ENCODE data around the gene VPS8.

The VPS8 gene, protein sequence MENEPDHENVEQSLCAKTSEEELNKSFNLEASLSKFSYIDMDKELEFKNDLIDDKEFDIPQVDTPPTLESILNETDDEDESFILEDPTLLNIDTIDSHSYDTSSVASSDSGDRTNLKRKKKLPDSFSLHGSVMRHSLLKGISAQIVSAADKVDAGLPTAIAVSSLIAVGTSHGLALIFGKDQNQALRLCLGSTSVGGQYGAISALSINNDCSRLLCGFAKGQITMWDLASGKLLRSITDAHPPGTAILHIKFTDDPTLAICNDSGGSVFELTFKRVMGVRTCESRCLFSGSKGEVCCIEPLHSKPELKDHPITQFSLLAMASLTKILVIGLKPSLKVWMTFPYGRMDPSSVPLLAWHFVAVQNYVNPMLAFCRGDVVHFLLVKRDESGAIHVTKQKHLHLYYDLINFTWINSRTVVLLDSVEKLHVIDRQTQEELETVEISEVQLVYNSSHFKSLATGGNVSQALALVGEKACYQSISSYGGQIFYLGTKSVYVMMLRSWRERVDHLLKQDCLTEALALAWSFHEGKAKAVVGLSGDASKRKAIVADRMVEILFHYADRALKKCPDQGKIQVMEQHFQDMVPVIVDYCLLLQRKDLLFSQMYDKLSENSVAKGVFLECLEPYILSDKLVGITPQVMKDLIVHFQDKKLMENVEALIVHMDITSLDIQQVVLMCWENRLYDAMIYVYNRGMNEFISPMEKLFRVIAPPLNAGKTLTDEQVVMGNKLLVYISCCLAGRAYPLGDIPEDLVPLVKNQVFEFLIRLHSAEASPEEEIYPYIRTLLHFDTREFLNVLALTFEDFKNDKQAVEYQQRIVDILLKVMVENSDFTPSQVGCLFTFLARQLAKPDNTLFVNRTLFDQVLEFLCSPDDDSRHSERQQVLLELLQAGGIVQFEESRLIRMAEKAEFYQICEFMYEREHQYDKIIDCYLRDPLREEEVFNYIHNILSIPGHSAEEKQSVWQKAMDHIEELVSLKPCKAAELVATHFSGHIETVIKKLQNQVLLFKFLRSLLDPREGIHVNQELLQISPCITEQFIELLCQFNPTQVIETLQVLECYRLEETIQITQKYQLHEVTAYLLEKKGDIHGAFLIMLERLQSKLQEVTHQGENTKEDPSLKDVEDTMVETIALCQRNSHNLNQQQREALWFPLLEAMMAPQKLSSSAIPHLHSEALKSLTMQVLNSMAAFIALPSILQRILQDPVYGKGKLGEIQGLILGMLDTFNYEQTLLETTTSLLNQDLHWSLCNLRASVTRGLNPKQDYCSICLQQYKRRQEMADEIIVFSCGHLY (N-terminal part only)

DNA sequence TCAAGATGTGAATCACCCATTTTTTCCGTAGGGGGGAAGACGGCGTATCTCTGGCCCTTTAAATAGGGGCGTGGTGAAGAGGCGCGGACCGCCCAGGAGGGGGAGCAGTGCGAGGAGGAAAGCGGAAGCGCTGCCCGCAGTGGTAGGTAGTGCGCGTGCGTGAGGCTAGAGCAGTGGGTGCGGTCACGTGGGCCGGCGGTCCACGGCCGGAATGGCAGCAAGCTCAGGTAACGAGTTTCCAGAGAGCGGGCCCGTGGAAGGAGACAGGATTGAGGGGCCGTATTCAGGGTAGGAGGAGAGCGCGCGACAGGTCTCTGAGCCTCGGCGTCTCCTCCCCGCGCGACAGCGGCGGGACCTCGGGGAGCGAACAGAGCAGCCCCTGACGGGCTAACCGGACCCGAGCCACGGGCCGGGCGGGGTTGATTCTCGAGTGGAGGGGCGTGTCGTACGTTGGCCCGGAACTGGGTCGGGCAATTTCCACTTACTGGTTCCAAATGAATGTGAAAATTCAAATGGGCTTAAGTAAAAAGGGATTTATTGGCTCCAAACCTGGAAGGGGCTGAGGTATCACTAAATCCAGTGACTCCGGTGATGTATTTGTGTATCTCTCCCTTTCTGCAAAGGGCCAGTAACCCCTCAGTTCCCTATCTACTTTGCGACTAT is at the start of gene VPS8:
VPS8 (plus strand) TSS at position 168 of the 663 bp plus-strand sequence. CDS start 12,467 bp downstream, outside the sequence.
- peak; percentile 93 for DNase-seq (ENCODE audit: low read depth)

DNA sequence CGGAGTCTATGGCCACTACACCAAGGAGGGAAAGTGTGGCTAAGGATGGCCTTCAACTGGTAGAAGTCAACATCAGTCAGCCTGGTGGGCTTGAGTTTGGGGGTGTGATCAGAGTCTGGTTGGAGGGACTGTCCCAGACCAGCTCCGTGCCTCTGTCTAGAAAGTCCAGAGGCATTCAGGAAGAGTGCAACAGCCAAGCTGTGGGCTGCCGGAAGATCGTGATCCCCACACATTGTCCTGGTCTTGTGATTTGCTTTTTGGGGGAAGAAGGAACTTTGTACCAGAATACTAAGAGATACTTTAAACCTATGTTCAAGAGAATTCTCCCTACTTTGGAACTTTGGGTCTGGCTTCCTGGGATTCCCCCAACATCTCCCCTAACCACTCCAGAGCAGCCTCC is 47.8 kb upstream of the VPS8 start:
- DNase-seq (ENCODE audit: low read depth): no peak

DNA sequence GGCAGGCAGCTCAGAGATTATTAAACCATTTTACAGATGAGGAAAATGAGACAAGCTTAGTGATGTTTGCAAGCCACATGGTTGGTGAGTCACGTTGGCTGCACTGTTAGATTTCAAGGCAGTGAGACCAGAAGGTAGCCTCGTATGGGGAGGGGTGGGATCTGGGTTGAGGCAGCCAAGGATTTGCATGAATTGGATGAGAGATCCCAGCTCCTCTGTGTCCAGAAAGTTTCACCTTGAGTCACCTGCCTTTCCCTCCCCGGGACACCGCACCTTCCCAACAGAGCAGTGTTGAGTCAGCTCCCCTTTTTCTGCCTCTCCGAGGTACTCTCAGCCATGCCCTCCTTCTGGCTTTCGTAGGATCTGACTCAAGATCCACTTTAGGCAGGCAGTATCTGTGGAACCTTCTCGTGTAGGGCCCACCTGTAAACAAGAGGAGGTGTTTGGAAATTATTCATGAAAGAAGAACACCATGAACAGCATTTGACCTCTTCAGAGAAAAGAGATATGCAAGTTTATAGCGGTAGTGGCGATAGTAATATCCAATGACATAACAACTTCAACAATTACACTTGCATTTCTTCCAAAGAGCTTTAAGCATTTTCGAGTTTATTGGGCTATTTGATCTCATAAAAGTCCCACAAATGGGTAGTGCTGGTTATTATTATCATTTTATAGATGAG is 46.8 kb upstream of the VPS8 start:
- no peak for DNase-seq (ENCODE audit: low read depth)

DNA sequence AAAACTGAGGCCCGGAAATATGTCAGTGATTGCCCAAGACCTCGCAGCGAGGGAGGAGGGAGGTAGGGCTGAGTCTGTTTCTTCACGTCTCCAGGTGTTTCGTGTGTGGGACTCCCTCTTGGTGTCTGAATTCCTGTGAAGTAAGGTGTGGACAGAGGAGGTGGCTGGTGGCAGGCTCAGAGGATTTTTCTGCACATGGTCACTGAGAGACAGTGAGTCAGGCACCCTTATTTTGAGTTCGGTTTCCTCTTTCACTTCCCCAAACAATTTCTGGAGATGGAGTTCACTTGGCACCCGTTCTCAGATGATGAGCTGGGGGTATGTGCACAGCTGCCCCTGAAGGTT is 46.3 kb upstream of the VPS8 start:
- DNase-seq (ENCODE audit: low read depth): no peak

DNA sequence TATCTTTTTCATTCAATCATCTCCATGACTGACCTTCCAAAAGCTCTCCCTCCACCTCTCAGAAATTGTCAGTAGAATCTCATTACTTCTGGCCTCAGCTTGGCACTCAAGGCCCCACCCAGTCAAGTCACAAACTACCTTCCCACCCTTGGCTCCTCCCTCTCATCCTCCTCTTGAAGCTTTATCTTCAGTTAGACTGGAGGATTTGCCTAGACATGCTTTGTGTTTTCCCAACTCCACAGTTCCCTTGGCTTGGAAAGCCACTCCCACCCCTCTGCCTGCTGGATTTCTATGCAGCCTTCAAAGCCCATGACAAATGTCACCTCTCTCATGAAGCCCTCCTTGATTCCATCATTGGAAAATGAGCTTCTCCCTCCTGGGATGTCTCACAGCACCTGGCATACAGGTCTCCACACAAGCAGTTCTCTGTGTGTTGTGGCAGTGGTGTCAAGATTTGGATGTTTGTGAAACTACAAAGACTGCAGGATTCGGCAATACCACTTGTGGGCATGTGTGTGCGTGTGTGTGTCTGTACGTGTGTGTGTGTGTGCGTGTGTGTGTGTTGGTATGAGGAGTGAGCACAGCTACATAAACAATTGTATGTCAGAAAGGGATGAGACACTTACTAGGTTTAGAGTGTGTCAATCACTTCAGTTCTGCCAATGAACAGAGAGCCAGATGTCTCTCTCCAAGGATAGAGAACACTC is 45.3 kb upstream of the VPS8 start:
- no peak for DNase-seq (ENCODE audit: low read depth)

DNA sequence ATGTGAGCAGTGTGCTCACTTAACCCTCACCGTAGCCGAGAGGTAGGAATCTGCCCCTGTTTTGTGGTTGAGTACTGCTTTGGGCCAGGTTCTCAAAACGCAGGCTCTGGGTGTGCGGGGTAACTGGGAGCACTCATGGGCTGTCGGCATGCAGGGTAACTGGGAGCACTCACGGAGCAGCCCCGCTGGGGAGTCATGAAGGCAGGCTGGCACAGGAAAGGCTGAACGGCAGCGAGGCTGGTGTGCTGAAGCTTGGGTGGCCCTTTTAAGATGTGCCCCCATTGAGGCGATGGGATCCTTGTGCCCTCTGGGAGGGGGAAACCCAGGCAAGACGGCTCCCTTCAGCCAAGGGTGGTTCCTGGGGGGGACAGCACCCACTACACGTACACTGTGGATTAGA is 44.6 kb upstream of the VPS8 start:
- no peak for DNase-seq (ENCODE audit: low read depth)

DNA sequence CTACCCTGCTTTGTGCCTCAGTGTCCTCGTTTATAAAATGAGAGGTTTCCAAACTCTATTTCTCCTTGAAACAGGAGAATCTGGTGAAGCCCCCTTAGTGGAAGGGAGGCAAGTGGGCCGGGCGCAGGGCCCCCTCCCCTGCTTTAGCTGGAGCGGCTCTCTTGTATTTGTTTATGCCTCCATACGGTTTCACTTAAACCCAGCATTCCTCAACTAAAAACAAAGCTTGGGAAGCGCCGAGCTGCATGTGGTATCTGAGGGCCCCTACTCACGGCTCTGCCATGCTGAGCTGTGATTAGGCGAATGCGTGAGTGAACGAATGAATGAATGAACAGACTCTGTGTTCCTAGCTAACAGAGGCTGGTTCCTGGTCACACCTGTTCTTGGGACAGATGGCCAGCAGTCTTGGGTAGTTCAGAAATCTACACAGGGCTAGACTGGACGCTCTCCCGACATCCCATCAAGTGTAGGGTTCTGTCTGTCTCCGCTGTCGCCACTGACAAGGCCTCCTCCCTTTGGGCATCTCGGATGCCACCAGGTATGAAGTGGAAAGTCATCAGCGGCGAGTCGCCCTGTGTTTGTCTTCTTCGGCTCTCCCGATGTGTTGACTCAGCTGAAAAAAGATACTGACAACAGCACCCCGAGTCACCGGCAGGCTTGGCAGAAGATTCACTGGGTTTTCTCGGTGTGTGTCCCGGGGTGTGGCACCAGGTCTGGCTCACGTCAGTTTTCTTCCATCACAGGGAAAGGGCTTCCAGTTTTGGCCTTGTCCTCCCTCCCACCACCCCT is 42.4 kb upstream of the VPS8 start:
- no peak for DNase-seq (ENCODE audit: low read depth)

DNA sequence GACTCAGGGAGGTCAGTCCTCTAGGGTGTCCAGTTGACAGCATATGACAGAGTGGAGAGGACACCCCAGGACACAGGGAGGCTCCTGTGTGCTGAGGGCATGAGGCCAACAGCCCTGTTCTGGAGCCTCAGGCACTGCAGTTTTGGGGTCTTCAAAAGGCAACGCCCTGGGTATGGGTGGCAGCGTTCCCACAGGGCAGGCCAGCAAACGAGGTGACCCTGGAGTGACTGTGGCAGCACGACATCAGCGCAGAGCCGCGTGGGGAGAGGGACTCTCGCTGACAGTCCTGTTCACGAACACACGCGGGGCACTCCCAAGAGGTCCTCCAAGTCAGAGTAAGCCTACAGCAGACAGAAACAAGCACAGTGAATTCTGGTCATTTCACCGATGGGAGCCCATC is 41.4 kb upstream of the VPS8 start:
- DNase-seq (ENCODE audit: low read depth): no peak

DNA sequence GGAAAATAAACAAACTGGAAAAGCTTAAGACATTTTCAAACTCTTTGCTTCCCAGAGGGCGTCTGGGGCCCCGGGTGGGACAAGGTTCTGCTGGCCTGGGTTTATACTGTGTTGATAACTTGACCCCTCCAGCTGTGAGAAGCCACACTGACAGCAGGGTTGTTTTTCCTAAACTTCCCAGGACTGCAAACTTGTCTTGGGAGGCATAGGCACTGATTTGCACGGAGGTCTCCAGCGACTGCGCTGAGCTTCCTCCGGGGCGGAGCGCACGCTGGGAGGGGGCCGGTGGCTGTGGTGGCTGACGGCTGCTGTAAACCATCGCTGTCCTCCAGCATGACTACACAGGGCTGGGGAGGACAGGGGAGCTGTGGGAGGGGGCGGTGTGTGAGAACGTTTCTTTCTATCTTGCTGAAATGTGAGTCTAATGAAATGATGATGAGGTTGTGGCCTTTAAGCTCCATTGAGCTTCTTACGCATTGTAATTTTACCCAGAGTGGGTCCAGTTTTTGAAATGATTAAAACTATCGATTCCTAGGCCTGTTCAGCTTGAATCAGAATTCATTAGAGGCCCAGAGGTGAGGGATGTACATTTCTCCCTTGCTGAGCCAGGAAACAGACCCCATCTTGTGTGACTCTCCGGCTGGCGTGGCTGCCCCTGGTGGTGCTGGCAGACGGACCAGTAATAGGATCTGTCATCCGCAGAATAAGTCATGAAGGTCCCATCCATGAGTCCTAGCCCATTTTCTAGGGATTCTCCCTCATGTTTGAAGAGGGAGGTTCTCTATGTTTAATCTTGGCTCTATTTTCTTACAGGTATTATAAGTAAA is 40.5 kb upstream of the VPS8 start:
- DNase-seq (ENCODE audit: low read depth): no peak

DNA sequence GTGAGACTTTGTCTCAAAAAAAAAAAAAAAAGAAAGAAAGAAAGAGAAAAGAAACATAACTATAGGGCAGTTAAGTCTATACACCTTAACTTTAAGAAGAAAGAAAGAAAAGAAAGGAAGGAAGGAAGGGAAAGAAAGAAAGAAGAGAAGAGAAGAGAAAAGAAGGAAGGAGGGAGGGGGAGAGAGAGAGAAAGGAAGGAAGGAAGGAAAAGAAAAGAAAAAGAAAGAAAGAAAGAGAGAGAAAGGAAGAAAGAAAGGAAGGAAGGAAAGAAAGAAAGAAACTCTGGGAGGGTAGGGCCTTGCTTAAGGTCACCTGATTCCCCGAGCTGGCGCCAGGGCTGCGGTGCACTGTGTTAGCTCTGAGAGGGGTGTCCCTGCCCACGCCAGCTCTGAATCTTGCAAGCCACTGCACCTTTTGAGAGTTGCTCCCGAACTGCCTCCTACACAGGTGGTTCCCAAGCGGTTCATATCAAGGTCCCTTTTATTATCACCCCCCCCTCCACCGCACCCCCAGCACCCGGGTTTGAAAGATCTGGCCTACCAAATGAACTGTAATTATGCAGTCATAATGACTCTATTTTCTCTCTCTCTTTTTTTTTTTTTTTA is 39.2 kb upstream of the VPS8 start:
- no peak for DNase-seq (ENCODE audit: low read depth)

DNA sequence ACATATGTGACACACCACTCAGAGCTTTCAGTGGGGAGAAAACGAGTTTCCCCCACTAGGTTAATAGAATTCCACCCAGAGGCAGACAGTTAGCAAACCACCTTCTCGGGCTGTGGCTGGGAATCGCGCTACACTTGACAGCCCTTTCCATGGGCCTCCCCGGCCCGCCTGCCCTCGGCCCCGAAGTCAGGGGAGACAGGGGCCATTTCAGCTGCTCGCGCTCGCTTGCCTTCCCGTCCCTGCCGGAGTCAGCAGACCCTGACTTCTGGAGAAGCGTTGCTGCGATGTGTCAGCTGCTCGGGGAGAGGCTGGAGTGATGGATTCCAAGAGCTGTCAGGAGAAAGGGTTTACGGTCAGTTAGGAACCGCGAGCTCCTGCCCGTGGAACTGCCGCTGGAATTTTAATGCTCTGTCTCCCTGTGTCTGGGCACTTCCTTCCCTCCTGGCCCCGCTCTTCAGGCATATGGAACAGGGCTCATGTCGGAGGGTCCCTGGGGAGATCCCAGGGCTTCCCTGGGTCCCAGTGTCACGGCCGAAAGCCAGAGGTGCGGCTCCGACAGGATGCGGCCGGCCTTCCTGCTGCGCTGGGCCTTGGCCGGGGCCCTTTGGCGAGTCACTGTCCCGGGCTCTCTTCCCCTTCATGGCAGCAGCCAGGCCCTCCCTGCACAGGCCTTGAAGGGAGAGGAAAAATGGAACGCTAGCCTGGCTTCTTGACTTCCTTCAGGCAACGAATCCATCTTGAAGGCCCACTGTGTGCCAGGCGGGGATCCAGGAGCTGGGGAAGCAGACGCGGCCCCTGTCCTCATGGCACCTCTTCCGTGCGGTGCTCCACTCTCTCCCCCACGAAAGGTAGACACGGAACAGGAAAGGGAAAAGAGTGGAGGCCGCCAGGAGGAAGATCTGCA is 38.4 kb upstream of the VPS8 start:
- DNase-seq (ENCODE audit: low read depth): no peak

DNA sequence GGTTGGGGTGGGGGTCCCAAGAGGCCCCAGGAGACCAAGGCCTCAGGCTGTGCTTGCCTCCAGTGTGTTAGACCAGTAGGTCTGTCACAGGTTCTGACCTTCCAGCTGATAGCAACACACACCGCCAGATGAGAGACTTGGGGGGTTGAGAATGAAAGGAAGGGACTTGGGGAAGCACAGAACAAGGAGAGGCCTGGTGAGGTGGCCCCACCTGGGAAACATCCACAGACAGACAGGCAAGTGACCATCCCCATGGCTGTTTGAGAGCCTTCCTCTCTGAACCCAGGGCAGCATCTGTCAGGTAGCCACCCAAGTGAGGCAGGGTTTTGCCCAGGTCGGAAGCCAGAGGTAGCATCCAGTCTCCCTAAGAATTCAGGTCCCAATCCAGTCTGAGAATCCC is 35.0 kb upstream of the VPS8 start:
- DNase-seq (ENCODE audit: low read depth): no peak

DNA sequence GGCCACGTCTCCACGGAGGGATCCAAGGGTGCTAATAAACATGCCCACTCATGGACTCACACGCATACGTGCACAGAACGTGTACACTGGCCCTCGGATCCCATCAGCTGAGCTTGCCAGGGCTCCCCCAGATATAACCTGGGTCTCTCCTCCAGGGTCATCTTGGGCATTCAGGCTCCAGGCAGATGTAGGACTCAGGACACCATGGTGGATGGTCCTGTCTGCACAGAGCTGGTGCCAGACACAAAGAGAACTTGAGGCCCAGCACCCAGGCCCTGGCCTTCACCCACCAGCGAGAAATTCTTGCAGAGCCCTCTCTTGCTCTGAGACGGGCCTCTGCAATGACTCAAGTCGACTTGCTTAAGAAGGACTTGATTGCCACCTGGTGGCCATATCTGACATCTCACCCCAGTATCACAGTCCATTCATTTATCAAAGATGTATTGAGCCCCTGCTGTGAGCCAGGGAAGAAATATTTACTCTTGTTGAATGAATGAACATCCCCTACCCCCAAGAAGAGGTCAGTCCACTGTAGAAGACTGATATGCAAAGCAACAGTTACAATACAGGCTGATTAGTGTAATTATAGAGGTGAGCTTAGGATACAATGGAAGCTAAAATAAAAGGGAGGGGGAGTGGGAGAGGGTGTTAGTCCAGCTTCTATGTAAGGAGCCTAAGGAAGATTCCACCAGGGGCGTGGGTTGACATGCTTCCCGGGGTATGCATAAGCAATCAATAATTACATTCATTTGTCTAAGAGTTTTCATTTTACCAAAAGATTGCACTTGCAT is 34.2 kb upstream of the VPS8 start:
- peak; percentile 72 for DNase-seq (ENCODE audit: low read depth)

DNA sequence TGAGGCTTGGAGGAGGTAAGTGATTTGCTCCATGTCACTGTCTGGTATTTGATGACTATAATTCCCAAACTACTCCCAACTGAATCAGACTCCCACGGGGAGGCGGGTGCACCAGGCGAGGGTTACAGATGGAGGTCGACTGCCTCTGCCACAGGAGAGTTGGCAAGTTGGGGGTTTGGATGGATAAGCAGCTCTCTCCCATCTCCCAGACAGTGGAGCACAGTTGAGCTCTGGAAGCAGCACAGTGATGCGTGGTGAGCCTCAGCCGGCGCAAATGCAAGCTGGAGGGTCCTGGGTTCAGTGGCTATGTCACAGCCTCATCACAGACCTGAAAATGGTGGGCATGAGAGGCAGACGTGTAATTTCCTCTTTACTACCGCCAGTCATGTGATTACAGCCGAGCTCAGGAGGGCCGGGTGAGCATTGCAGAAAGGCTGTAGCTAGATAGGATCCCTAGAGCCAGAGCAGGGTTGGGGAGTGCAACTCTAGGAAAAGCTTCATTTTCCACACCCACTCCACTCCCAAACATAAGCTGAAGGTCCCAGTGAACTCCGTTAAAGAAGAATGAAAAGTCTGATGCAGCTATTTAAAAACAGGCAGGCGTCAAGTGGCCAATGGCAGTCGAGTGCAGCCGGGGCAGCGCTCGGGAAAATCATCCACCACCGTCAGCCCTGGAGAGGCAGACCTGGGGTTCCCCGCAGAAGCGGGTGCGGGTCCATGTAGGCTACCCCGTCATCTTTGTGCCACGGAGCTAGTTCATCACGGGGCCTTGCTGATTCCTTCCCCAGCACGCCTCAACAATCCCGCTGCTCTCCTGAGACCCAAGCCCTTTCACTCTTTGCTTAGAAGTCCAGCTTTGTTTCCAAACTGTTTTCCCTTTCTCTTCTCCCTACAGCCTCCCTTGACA is 33.3 kb upstream of the VPS8 start:
- DNase-seq (ENCODE audit: low read depth): no peak

DNA sequence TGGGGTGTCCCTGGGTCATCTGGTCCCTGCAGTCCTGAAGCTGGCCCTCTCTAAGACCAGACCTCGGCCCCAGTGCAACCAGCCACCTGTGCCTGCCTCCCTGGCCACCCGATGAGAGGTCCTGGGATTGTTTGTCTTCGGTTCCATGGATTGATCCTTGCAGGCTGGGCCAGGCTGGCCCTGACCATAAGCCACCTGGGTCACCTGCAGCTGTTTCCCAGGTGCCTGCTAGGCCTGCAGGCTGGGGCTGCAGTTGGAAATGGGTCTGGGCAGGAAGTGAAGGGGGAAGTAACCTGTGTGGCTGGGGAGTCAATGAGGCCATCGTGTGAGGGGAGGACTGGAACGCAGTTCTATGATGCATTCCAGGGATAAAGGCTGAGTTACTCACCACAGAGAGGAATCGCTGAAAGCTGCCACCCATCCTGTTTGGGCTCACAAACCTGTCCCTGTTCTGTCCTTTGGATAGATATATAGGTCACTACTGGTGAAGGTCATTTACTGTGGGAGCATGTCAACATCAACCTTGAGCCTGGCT is 30.9 kb upstream of the VPS8 start:
- DNase-seq (ENCODE audit: low read depth): no peak
